ENCODE measurements around the gene GALM.
"Not testable (repeated sequence)": the region's sequence is repeated elsewhere in the genome, so short reads cannot be mapped to it uniquely, and the experiment has no call there.

The GALM gene

GRCh38 chr2:38720613-38721241 is 54.8 kb downstream of the GALM start:
- FAIRE-seq (peak; percentile 41), DNase-seq (ENCODE audit: insufficient read length, low spot score) (peak; percentile 27)
- no peak for TF ChIP-seq POLR2A (IDR thresholded peaks at IDR 0.05; ENCODE audit: low read depth, low read length)

GRCh38 chr2:38722271-38723061 is 56.6 kb downstream of the GALM start:
- no peak for TF ChIP-seq POLR2A (IDR thresholded peaks at IDR 0.05; ENCODE audit: low read depth, low read length)
- no peak for FAIRE-seq
- no peak for DNase-seq (ENCODE audit: insufficient read length, low spot score)

GRCh38 chr2:38723173-38723572 is 57.3 kb downstream of the GALM start:
- FAIRE-seq (no peak), DNase-seq (ENCODE audit: insufficient read length, low spot score) (no peak)
- no peak for TF ChIP-seq POLR2A (IDR thresholded peaks at IDR 0.05; ENCODE audit: low read depth, low read length)

GRCh38 chr2:38727661-38728060 is 61.7 kb downstream of the GALM start:
- FAIRE-seq, result no peak
- DNase-seq (ENCODE audit: insufficient read length, low spot score), result no peak
- no peak for TF ChIP-seq POLR2A (IDR thresholded peaks at IDR 0.05; ENCODE audit: low read depth, low read length)

- DNase-seq (ENCODE audit: insufficient read length, low spot score) (no peak), FAIRE-seq (no peak)
- TF ChIP-seq POLR2A (IDR thresholded peaks at IDR 0.05; ENCODE audit: low read depth, low read length), result no peak
These were observed 62.8 kb downstream of the GALM start for GRCh38 chr2:38728694-38729093.

- FAIRE-seq, result no peak
These were observed 65.2 kb downstream of the GALM start for GRCh38 chr2:38731090-38731489.

GRCh38 chr2:38731684-38732221 is 65.8 kb downstream of the GALM start:
- TF ChIP-seq POLR2A (IDR thresholded peaks at IDR 0.05; ENCODE audit: low read depth, low read length), result no peak
- DNase-seq (ENCODE audit: insufficient read length, low spot score) (no peak), FAIRE-seq (no peak)

More at GRCh38 chr2:38731090-38731489, 65.2 kb downstream of the GALM start:
- TF ChIP-seq POLR2A (IDR thresholded peaks at IDR 0.05; ENCODE audit: low read depth, low read length), result no peak
- DNase-seq (ENCODE audit: insufficient read length, low spot score), result no peak

- no peak for FAIRE-seq
- no peak for TF ChIP-seq POLR2A (IDR thresholded peaks at IDR 0.05; ENCODE audit: low read depth, low read length)
- no peak for DNase-seq (ENCODE audit: insufficient read length, low spot score)
These were observed 67.5 kb downstream of the GALM start for GRCh38 chr2:38733300-38733971.

GRCh38 chr2:38734299-38735058 is 68.6 kb downstream of the GALM start:
- no peak for FAIRE-seq
- no peak for DNase-seq (ENCODE audit: insufficient read length, low spot score)

GRCh38 chr2:38735999-38736320 is 70.0 kb downstream of the GALM start:
- no peak for TF ChIP-seq POLR2A (IDR thresholded peaks at IDR 0.05; ENCODE audit: low read depth, low read length)
- no peak for FAIRE-seq
- DNase-seq (ENCODE audit: insufficient read length, low spot score), result no peak

More at GRCh38 chr2:38734299-38735058, 68.6 kb downstream of the GALM start:
- TF ChIP-seq POLR2A (IDR thresholded peaks at IDR 0.05; ENCODE audit: low read depth, low read length), result no peak

GRCh38 chr2:38737000-38737698 is 71.2 kb downstream of the GALM start:
- DNase-seq (ENCODE audit: insufficient read length, low spot score); FAIRE-seq: not testable (repeated sequence)

- no peak for TF ChIP-seq POLR2A (IDR thresholded peaks at IDR 0.05; ENCODE audit: low read depth, low read length)
- FAIRE-seq, result no peak
- no peak for DNase-seq (ENCODE audit: insufficient read length, low spot score)
These were observed 72.0 kb downstream of the GALM start for GRCh38 chr2:38737925-38738324.

GRCh38 chr2:38739524-38739923 is 73.6 kb downstream of the GALM start:
- DNase-seq (ENCODE audit: insufficient read length, low spot score) (no peak), FAIRE-seq (no peak)
- no peak for TF ChIP-seq POLR2A (IDR thresholded peaks at IDR 0.05; ENCODE audit: low read depth, low read length)
